ENCODE measurements around the gene CSNK2B. TPM values are rescaled to one million over a fixed set of nuclear protein-coding genes. Genes with fewer than 3 reads are reported as not detected.

The CSNK2B gene
- total RNA-seq, 1 donor from 2014 or later, result 148 TPM

GRCh38 chr6:31659649-31660380, 6.1 kb upstream of the CSNK2B start:
- Histone ChIP-seq H3K4me1 (peaks cover 18 to 45% of the 10 kb centered on the region in 2 donors), H3K9me3 (no peaks in the 10 kb centered on the region), H3K27ac (peak overlapping the region; percentile 84 to 88), H3K36me3 (peaks cover 7 to 24% of the 10 kb centered on the region in 2 donors), H3K27me3 (no peaks in the 10 kb centered on the region), H3K4me3 (peak overlapping the region; percentile 77 to 79)
- TF ChIP-seq CTCF (IDR thresholded peaks at IDR 0.05), result no peak
- intact Hi-C loops (cut with DNase I), result loop anchor here (5.0 to 10.0 kb wide), 3 partner anchors 515 to 1655 kb away; partner anchors contain the start of genes AGPAT1, RNF5, TAPBP and ZBTB22
- no peak for DNase-seq (ENCODE audit: low spot score in 2 of 2)

- Histone ChIP-seq H3K27me3 (no peaks in the 10 kb centered on the region), H3K4me3 (peak within 1 kb of the TSS; percentile 77 to 79), H3K27ac (peak within 1 kb of the TSS; percentile 84 to 88), H3K9me3 (no peaks in the 10 kb centered on the region), H3K4me1 (peaks cover 18 to 45% of the 10 kb centered on the region in 2 donors), H3K36me3 (peaks cover 7 to 24% of the 10 kb centered on the region in 2 donors)
- intact Hi-C loops (cut with DNase I), result loop anchor here (5.0 to 10.0 kb wide), 3 partner anchors 514 to 1654 kb away; partner anchors contain the start of genes AGPAT1, RNF5, TAPBP and ZBTB22
- peak; percentile 57 to 92 for DNase-seq (ENCODE audit: low spot score in 2 of 2)
- TF ChIP-seq CTCF (IDR thresholded peaks at IDR 0.05), result no peak
Measured at GRCh38 chr6:31660381-31661261, 5.3 kb upstream of the CSNK2B start, which contains the start of gene C6orf47. Gene C6orf47, minus strand, starts transcription at chr6:31660778. Its CDS starts 831 bp downstream, at chr6:31659947.

- no peak for DNase-seq (ENCODE audit: low spot score in 2 of 2)
- no peak for TF ChIP-seq CTCF (IDR thresholded peaks at IDR 0.05)
- intact Hi-C loops (cut with DNase I), result loop anchor here (5.0 to 10.0 kb wide), 3 partner anchors 513 to 1653 kb away; partner anchors contain the start of genes AGPAT1, RNF5, TAPBP and ZBTB22
- Histone ChIP-seq H3K4me1 (peaks cover 18 to 46% of the 10 kb centered on the region in 2 donors), H3K27ac (peak overlapping the region; percentile 84 to 88), H3K36me3 (peaks cover 7 to 22% of the 10 kb centered on the region in 2 donors), H3K4me3 (peak overlapping the region; percentile 77 to 79), H3K27me3 (no peaks in the 10 kb centered on the region), H3K9me3 (no peaks in the 10 kb centered on the region)
Measured at GRCh38 chr6:31661262-31662123, 4.4 kb upstream of the CSNK2B start.

GRCh38 chr6:31662124-31662723, 3.7 kb upstream of the CSNK2B start:
- no peaks in the 10 kb centered on the region for H3K9me3 ChIP-seq
- TF ChIP-seq CTCF (IDR thresholded peaks at IDR 0.05), result no peak
- H3K4me1 ChIP-seq, result peaks cover 22 to 52% of the 10 kb centered on the region in 2 donors
- intact Hi-C loops (cut with DNase I), result loop anchor here (5.0 to 10.0 kb wide), 3 partner anchors 513 to 1653 kb away; partner anchors contain the start of genes AGPAT1, RNF5, TAPBP and ZBTB22
- peak overlapping the region; percentile 7 to 27 for H3K27ac ChIP-seq
- no peaks in the 10 kb centered on the region for H3K27me3 ChIP-seq
- DNase-seq (ENCODE audit: low spot score in 2 of 2), result no peak
- H3K36me3 ChIP-seq, result peaks cover 9 to 16% of the 10 kb centered on the region in 2 donors
- H3K4me3 ChIP-seq, result no peak overlapping the region
